ENCODE results near the gene PSMC1.

PSMC1 gene

GRCh38 chr14:90276646-90277367 is 20.5 kb downstream of the PSMC1 start:
- DNase-seq = no peak

- DNase-seq = no peak
Measured at GRCh38 chr14:90277581-90278198, 21.3 kb downstream of the PSMC1 start.

- DNase-seq = no peak
Measured at GRCh38 chr14:90278199-90279175, 22.1 kb downstream of the PSMC1 start.

GRCh38 chr14:90280096-90280495 is 23.7 kb downstream of the PSMC1 start:
- DNase-seq = no peak

GRCh38 chr14:90281261-90281660 is 24.9 kb downstream of the PSMC1 start:
- DNase-seq = no peak

GRCh38 chr14:90281756-90282155 is 25.4 kb downstream of the PSMC1 start:
- no peak for DNase-seq

GRCh38 chr14:90287791-90288190 is 31.4 kb downstream of the PSMC1 start:
- DNase-seq = no peak

GRCh38 chr14:90288651-90289355 is 32.5 kb downstream of the PSMC1 start:
- no peak for DNase-seq

GRCh38 chr14:90290337-90291011 is 34.1 kb downstream of the PSMC1 start:
- no peak for DNase-seq

GRCh38 chr14:90291699-90292098 is 35.3 kb downstream of the PSMC1 start:
- no peak for DNase-seq

GRCh38 chr14:90293766-90294730 is 37.7 kb downstream of the PSMC1 start:
- DNase-seq = no peak

GRCh38 chr14:90294872-90295271 is 38.5 kb downstream of the PSMC1 start:
- no peak for DNase-seq

GRCh38 chr14:90295870-90296516 is 39.6 kb downstream of the PSMC1 start:
- DNase-seq = no peak

GRCh38 chr14:90296641-90297040 is 40.3 kb downstream of the PSMC1 start:
- no peak for DNase-seq

- no peak for DNase-seq
Measured at GRCh38 chr14:90297876-90298629, 41.7 kb downstream of the PSMC1 start.

GRCh38 chr14:90299408-90299807 is 43.1 kb downstream of the PSMC1 start:
- no peak for DNase-seq

- no peak for DNase-seq
Measured at GRCh38 chr14:90300611-90301047, 44.3 kb downstream of the PSMC1 start.

GRCh38 chr14:90301122-90301521 is 44.8 kb downstream of the PSMC1 start:
- no peak for DNase-seq

GRCh38 chr14:90301668-90302090 is 45.3 kb downstream of the PSMC1 start:
- DNase-seq = no peak
